Hematopoietic multipotent progenitor cell treated with erythropoietin and hydrocortisone succinate and interleukin-3 and kit ligand, for 17 days (in vitro differentiated cells): ENCODE results near the gene IDUA.
A peak's percentile ranks its signal among the peaks of the same experiment; 100 is the strongest.

Source experiments
- DNase-seq: peaks from one replicate; pipeline ENCODE4 v3.0.0-alpha.2; 2015; ENCODE audit warnings: low spot score

IDUA gene

GRCh38 chr4:1017211-1017610 is 30.4 kb downstream of the IDUA start:
- DNase-seq: no peak

GRCh38 chr4:1017706-1018105 is 30.9 kb downstream of the IDUA start:
- no peak for DNase-seq

GRCh38 chr4:1018147-1019020 is 31.5 kb downstream of the IDUA start:
- DNase-seq: no peak

- no peak for DNase-seq
Observed at GRCh38 chr4:1019320-1019719, 32.5 kb downstream of the IDUA start.

GRCh38 chr4:1019729-1020470 is 33.1 kb downstream of the IDUA start:
- DNase-seq: no peak

- DNase-seq: no peak
Observed at GRCh38 chr4:1021386-1022050, 34.7 kb downstream of the IDUA start.

- no peak for DNase-seq
Observed at GRCh38 chr4:1022051-1022738, 35.4 kb downstream of the IDUA start.

- DNase-seq: no peak
Observed at GRCh38 chr4:1022739-1023066, 35.9 kb downstream of the IDUA start.

- DNase-seq: no peak
Observed at GRCh38 chr4:1023075-1023640, 36.3 kb downstream of the IDUA start.

- DNase-seq: no peak
Observed at GRCh38 chr4:1023895-1024740, 37.3 kb downstream of the IDUA start.

GRCh38 chr4:1024882-1025545 is 38.2 kb downstream of the IDUA start:
- no peak for DNase-seq

GRCh38 chr4:1026115-1026514 is 39.3 kb downstream of the IDUA start:
- peak; percentile 21 for DNase-seq

- DNase-seq: no peak
Observed at GRCh38 chr4:1027219-1027914, 40.5 kb downstream of the IDUA start.

- no peak for DNase-seq
Observed at GRCh38 chr4:1027915-1028238, 41.0 kb downstream of the IDUA start.

- no peak for DNase-seq
Observed at GRCh38 chr4:1028574-1029220, 41.9 kb downstream of the IDUA start.

GRCh38 chr4:1029529-1029928 is 42.7 kb downstream of the IDUA start:
- peak; percentile 67 for DNase-seq

- DNase-seq: peak; percentile 43
Observed at GRCh38 chr4:1030031-1030430, 43.2 kb downstream of the IDUA start.

GRCh38 chr4:1030559-1030958 is 43.7 kb downstream of the IDUA start:
- no peak for DNase-seq

GRCh38 chr4:1031346-1031745 is 44.5 kb downstream of the IDUA start:
- no peak for DNase-seq
